Hematopoietic multipotent progenitor cell (in vitro differentiated cells): ENCODE data around the gene ZNF474. TPM values are rescaled to one million over a fixed set of nuclear protein-coding genes. Genes with fewer than 3 reads are reported as not detected.

Source experiments
- DNase-seq, 3 donors: peaks; one replicate each; pipeline ENCODE4 v3.0.0-alpha.2; 2011 to 2015; ENCODE audit warnings: low read depth in 2 of 3, low spot score in 2 of 3
- total RNA-seq: library from RNA; depleted of rRNA; stranded (reverse); fragments of >200 nt; gene quantifications from one replicate; pipeline ENCODE4 v1.2.3, GENCODE V29; 2012

ZNF474 gene
- total RNA-seq, 1 donor, result 3.2 TPM

GRCh38 chr5:122179701-122180100 lies 50.4 kb downstream of the ZNF474 start:
- no peak for DNase-seq

GRCh38 chr5:122180146-122180712 lies 50.9 kb downstream of the ZNF474 start:
- no peak for DNase-seq

DNA sequence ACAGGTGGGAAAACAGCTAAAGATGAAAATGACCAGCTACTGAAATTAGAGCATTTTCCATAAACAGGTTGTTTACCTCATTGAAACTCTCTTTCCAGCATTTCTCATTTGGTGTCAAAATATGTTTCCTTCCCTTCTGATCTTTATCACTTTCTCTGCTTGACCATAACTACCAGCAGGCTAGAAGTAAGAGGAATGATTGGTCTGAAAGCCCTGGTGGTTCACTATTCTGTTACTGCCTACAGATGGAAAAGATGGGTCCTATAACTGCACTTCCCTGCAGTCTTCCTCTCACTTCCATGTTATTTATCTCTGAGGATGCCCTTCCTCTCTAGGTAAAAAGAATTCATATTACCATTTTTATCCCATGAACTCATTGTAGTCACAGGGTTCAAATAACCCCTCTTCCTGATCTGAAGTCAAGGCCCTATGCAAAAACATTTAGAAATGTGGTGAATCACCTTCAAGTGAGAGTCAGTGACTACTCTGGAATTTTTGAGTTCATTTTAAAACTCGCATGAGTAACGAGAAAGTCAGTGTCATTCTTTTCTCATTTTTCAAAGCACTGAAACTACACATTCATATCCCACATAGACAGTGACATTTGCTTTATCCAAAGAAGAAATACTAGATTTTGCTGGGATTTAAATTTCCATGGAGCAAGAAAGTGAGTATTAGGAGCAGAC lies 51.7 kb downstream of the ZNF474 start:
- DNase-seq, result no peak

- no peak for DNase-seq
These were observed 52.5 kb downstream of the ZNF474 start for GRCh38 chr5:122181863-122182262.

- DNase-seq, result peak in 2 of 3 donors; percentile 25 to 76
These were observed 53.2 kb downstream of the ZNF474 start for GRCh38 chr5:122182491-122182921.

GRCh38 chr5:122183098-122183787 lies 53.9 kb downstream of the ZNF474 start:
- DNase-seq, result no peak

DNA sequence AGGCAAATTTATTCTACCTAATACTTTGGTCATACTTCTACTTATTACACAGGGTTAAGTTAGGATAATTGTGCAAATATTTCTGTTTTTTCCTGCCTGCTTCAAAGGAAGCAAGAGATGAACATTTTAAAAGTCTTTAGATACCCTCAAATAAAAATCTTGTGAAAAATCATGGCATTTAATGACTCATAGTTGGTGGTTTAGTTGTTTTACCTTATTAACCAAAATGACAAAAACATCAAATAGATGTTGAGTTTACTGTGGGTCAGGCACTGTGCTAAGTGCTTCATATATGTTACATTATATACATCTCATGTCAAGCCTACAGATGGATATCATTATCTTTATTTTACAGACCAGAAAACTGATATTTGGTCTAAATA lies 54.4 kb downstream of the ZNF474 start:
- no peak for DNase-seq

DNA sequence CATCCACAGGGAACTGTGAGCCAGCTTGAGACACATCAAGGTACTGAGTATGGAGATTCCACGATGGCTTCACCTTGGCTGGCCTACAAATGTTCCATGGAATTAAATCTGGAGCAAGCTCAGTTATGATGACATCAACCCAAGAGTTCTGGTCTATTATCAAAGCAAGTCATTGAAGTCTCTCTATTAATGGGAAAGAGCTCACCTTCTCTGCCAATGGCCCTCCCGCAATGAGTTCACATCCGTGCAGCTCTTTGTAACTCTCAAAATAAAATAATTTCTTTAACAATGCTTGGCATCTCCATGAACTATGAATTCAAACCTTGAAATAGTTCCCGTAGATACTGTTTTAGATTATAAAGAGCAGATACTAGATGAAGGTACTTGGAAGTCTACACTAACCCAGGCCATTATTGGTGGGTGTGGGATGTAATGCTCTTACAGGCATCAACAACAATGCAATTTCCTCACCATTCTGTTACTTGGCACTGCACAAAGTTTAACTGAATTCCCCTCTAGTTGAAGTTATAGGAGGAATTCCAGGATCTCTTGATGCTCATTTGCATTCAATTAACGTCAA lies 55.4 kb downstream of the ZNF474 start:
- no peak for DNase-seq

DNA sequence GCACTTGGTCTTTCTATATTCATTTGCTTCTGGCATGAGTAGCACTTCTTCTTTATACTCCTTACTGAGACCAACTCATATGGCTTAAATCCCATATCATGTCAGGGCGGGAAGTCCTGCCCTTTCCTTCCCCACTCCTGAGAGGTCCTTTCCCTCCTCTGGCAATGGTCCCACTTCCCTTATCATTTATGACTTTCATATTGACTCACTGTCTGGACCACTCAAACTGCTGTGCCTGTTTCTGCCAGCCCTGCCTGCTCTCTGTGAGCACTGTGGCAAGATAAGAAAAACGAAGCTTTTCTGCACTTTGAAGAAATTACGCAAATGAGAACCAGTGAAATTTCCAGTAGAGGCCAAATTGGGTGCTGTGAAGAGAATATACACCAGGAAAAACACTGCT lies 58.1 kb downstream of the ZNF474 start:
- no peak for DNase-seq

GRCh38 chr5:122190156-122190555 lies 60.8 kb downstream of the ZNF474 start:
- DNase-seq, result no peak

GRCh38 chr5:122192497-122193496 lies 63.5 kb downstream of the ZNF474 start:
- peak in 2 of 3 donors; percentile 56 to 86 for DNase-seq

- DNase-seq, result no peak
These were observed 66.6 kb downstream of the ZNF474 start for GRCh38 chr5:122195802-122196394.

DNA sequence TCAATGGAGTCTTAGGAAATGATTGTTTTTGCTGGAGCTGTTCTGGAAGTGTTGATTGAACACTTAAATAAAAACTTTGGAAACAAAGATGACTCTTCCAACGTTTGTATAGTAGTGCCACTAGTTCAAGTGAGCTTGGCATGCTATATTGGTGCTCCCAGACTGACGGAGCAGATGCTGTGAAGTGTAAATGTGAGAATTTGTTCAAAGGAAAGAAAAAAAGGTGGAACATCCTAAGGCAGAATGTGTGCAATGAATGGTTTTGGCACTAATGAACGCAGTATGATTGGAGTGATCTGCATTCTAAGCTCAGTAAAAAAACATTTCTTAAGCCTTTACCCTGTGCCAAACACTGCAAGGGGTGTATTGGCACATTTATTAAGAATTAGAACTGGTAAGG lies 69.8 kb downstream of the ZNF474 start:
- no peak for DNase-seq

DNA sequence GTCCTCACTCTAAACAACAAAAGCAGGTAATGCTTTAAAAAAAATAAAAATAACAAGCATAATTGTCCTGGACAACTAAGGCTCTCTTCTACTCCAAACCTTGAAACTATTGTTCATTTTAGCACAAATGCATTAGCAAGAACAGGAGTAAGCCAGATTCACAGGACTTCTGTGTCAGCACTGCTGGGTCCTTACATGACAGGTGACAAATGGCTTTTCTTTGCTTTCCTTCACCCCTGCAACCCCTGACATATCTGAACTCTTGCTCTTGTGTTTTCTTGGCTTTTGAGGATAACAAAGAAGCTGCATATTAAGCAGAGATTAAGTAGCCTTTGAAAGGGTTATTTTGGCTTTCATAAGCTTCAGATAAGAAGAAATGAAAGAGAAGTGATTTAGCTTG lies 71.1 kb downstream of the ZNF474 start:
- DNase-seq, result no peak

- no peak for DNase-seq
These were observed 71.5 kb downstream of the ZNF474 start for GRCh38 chr5:122200865-122201264.

GRCh38 chr5:122201365-122201764 lies 72.0 kb downstream of the ZNF474 start:
- no peak for DNase-seq

- no peak for DNase-seq
These were observed 73.6 kb downstream of the ZNF474 start for GRCh38 chr5:122202952-122203351.
